ENCODE measurements around the gene ATM.

The ATM gene

DNA sequence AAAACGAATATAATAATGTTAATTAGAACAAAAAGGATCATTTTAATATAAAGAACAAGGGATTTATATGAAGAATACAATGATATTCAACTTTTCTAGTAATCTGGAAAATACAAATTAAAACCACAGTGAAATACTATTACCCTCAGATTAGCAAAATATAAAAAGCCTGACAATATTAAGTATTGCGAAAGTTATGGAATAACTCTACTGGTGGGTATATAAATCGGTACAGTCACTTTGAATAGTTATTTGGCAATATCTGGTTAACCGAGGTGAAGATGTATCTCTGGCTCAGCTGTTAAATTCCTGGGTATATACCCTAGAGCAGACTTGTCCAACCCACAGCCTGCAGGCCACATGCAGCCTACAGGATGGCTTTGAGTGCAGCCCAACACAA, 118.8 kb downstream of the ATM start:
- H3K36me3 ChIP-seq (ENCODE audit: insufficient read depth, low read length), result no peaks in the 10 kb centered on the region
- no peaks in the 10 kb centered on the region for H3K27me3 ChIP-seq (ENCODE audit: insufficient read depth, low read length, poor library complexity, severe bottlenecking)
- H3K4me2 ChIP-seq (ENCODE audit: low read depth, low read length, poor library complexity, severe bottlenecking), result no peak overlapping the region

DNA sequence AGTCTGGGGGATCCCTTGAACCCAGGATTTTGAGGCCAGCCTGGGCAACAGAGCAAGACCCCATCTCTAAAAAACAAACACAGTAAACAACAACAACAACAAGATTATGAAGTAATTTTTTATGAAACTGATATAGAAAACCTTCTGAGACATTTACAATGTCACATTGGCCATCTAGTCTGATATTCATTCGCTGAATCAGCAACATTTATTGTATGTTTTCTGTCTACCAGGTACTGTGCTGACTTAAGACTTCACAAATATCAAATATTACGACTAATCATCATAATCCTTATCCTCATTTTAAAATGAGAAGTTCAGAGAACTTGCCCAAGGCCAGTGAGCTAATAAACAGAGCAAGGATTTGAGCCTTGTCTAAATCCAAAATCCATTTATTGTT, 120.8 kb downstream of the ATM start:
- no peak overlapping the region for H2AFZ ChIP-seq (ENCODE audit: low read length)
- H3K4me2 ChIP-seq (ENCODE audit: low read depth, low read length, poor library complexity, severe bottlenecking), result no peak overlapping the region
- H3K27me3 ChIP-seq (ENCODE audit: insufficient read depth, low read length, poor library complexity, severe bottlenecking), result no peaks in the 10 kb centered on the region
- no peak overlapping the region for H3K4me3 ChIP-seq (ENCODE audit: low read length, poor library complexity, severe bottlenecking)
- TF ChIP-seq EZH2phosphoT487 (IDR thresholded peaks at IDR 0.05; ENCODE audit: borderline replicate concordance), result no peak
- TF ChIP-seq, protein P1, sequence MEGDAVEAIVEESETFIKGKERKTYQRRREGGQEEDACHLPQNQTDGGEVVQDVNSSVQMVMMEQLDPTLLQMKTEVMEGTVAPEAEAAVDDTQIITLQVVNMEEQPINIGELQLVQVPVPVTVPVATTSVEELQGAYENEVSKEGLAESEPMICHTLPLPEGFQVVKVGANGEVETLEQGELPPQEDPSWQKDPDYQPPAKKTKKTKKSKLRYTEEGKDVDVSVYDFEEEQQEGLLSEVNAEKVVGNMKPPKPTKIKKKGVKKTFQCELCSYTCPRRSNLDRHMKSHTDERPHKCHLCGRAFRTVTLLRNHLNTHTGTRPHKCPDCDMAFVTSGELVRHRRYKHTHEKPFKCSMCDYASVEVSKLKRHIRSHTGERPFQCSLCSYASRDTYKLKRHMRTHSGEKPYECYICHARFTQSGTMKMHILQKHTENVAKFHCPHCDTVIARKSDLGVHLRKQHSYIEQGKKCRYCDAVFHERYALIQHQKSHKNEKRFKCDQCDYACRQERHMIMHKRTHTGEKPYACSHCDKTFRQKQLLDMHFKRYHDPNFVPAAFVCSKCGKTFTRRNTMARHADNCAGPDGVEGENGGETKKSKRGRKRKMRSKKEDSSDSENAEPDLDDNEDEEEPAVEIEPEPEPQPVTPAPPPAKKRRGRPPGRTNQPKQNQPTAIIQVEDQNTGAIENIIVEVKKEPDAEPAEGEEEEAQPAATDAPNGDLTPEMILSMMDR (conservative IDR thresholded peaks at IDR 0.05; ENCODE audit: low read length), result no peak
- H3K9me3 ChIP-seq (ENCODE audit: insufficient read depth, low read depth, low read length), result no peaks in the 10 kb centered on the region
- H3K79me2 ChIP-seq (ENCODE audit: insufficient read depth, low read length), result no peaks in the 10 kb centered on the region
- H4K20me1 ChIP-seq (ENCODE audit: insufficient read depth, low read length, poor library complexity, severe bottlenecking), result no peaks in the 10 kb centered on the region
- no peaks in the 10 kb centered on the region for H3K36me3 ChIP-seq (ENCODE audit: insufficient read depth, low read length)
- H3F3A ChIP-seq (ENCODE audit: low read depth), result no peaks in the 10 kb centered on the region
- H3K9me2 ChIP-seq (replicated peaks; ENCODE audit: low read depth, low read length), result no peaks in the 10 kb centered on the region
- H3K4me1 ChIP-seq (ENCODE audit: insufficient read depth, low read length, poor library complexity, severe bottlenecking), result no peaks in the 10 kb centered on the region
- H3K9ac ChIP-seq (ENCODE audit: low read depth, low read length, poor library complexity, severe bottlenecking), result no peak overlapping the region

More for the DNA sequence above, 118.8 kb downstream of the ATM start:
- H3K9me3 ChIP-seq (ENCODE audit: insufficient read depth, low read depth, low read length), result no peaks in the 10 kb centered on the region
- H3K4me1 ChIP-seq (ENCODE audit: insufficient read depth, low read length, poor library complexity, severe bottlenecking), result no peaks in the 10 kb centered on the region
- no peaks in the 10 kb centered on the region for H3K9me2 ChIP-seq (replicated peaks; ENCODE audit: low read depth, low read length)
- no peaks in the 10 kb centered on the region for H3F3A ChIP-seq (ENCODE audit: low read depth)
- no peaks in the 10 kb centered on the region for H3K79me2 ChIP-seq (ENCODE audit: insufficient read depth, low read length)
- no peaks in the 10 kb centered on the region for H4K20me1 ChIP-seq (ENCODE audit: insufficient read depth, low read length, poor library complexity, severe bottlenecking)
- H3K9ac ChIP-seq (ENCODE audit: low read depth, low read length, poor library complexity, severe bottlenecking), result no peak overlapping the region
- H2AFZ ChIP-seq (ENCODE audit: low read length), result no peak overlapping the region
- no peak for TF ChIP-seq EZH2phosphoT487 (IDR thresholded peaks at IDR 0.05; ENCODE audit: borderline replicate concordance)
- H3K4me3 ChIP-seq (ENCODE audit: low read length, poor library complexity, severe bottlenecking), result no peak overlapping the region

DNA sequence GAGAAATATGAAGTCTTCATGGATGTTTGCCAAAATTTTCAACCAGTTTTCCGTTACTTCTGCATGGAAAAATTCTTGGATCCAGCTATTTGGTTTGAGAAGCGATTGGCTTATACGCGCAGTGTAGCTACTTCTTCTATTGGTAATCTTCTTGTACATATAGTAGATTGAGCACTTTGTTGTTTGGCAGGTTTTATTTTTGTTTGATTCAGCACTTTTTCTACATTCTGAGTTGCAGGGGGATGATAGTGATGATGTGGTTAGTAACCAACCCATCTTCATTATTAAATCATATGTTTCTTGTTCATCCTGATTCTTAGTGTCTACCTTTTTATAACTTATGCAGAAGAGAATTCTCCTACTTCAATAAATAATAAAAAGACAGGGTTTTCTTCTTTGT, 122.9 kb downstream of the ATM start:
- H3K4me1 ChIP-seq (ENCODE audit: insufficient read depth, low read length, poor library complexity, severe bottlenecking), result no peaks in the 10 kb centered on the region
- no peak overlapping the region for H3K9ac ChIP-seq (ENCODE audit: low read depth, low read length, poor library complexity, severe bottlenecking)
- no peaks in the 10 kb centered on the region for H3K79me2 ChIP-seq (ENCODE audit: insufficient read depth, low read length)

DNA sequence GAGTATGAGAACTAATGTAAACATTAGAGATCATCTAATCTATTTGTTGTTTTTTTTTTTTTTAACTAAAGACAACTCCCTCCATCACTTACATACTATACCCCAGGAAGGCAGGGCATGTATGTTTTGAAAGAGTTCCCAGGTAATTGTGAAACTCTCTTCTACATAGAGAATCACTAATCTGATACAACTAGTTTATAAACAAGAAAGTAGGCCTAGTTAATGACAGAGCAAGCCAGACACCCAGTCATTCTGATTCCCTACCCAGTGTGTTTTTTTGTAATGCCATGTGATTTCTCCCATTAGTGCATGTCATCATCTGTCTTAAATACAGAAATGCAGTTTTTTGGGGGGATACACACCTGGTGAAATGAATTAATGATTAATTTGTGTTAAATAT, 123.6 kb downstream of the ATM start:
- TF ChIP-seq, protein P1 (conservative IDR thresholded peaks at IDR 0.05; ENCODE audit: low read length), result no peak
- TF ChIP-seq EZH2phosphoT487 (IDR thresholded peaks at IDR 0.05; ENCODE audit: borderline replicate concordance), result no peak
- Histone ChIP-seq H3K36me3 (ENCODE audit: insufficient read depth, low read length) (peaks cover 3% of the 10 kb centered on the region; the same call in 1 of the 2 replicates), H3K4me1 (ENCODE audit: insufficient read depth, low read length, poor library complexity, severe bottlenecking) (no peaks in the 10 kb centered on the region)

More for the DNA sequence above, 122.9 kb downstream of the ATM start:
- no peaks in the 10 kb centered on the region for H3K9me3 ChIP-seq (ENCODE audit: insufficient read depth, low read depth, low read length)
- no peaks in the 10 kb centered on the region for H3K27me3 ChIP-seq (ENCODE audit: insufficient read depth, low read length, poor library complexity, severe bottlenecking)
- no peaks in the 10 kb centered on the region for H3F3A ChIP-seq (ENCODE audit: low read depth)
- TF ChIP-seq EZH2phosphoT487 (IDR thresholded peaks at IDR 0.05; ENCODE audit: borderline replicate concordance), result no peak
- TF ChIP-seq, protein P1 (conservative IDR thresholded peaks at IDR 0.05; ENCODE audit: low read length), result no peak
- H2AFZ ChIP-seq (ENCODE audit: low read length), result no peak overlapping the region
- H3K4me2 ChIP-seq (ENCODE audit: low read depth, low read length, poor library complexity, severe bottlenecking), result no peak overlapping the region
- no peak overlapping the region for H3K4me3 ChIP-seq (ENCODE audit: low read length, poor library complexity, severe bottlenecking)
- no peaks in the 10 kb centered on the region for H3K9me2 ChIP-seq (replicated peaks; ENCODE audit: low read depth, low read length)
- H4K20me1 ChIP-seq (ENCODE audit: insufficient read depth, low read length, poor library complexity, severe bottlenecking), result no peaks in the 10 kb centered on the region
- peaks cover 3% of the 10 kb centered on the region; the same call in 1 of the 2 replicates for H3K36me3 ChIP-seq (ENCODE audit: insufficient read depth, low read length)

More for the DNA sequence above, 123.6 kb downstream of the ATM start:
- Histone ChIP-seq H2AFZ (ENCODE audit: low read length) (no peak overlapping the region), H3K9me3 (ENCODE audit: insufficient read depth, low read depth, low read length) (no peaks in the 10 kb centered on the region), H3K9ac (ENCODE audit: low read depth, low read length, poor library complexity, severe bottlenecking) (no peak overlapping the region), H3F3A (ENCODE audit: low read depth) (no peaks in the 10 kb centered on the region), H3K9me2 (replicated peaks; ENCODE audit: low read depth, low read length) (no peaks in the 10 kb centered on the region), H3K79me2 (ENCODE audit: insufficient read depth, low read length) (no peaks in the 10 kb centered on the region), H3K4me2 (ENCODE audit: low read depth, low read length, poor library complexity, severe bottlenecking) (no peak overlapping the region), H3K4me3 (ENCODE audit: low read length, poor library complexity, severe bottlenecking) (no peak overlapping the region), H3K27me3 (ENCODE audit: insufficient read depth, low read length, poor library complexity, severe bottlenecking) (no peaks in the 10 kb centered on the region), H4K20me1 (ENCODE audit: insufficient read depth, low read length, poor library complexity, severe bottlenecking) (no peaks in the 10 kb centered on the region)

Data from Loucy (cell line).